ENCODE results near the gene SMYD3. TPM values are rescaled to one million over a fixed set of nuclear protein-coding genes. Genes with fewer than 3 reads are reported as not detected.

Gene SMYD3
- total and polyA plus RNA-seq, 2 experiments from 2014 or later = 30.8 to 68.5 TPM

GRCh38 chr1:246281639-246282038 lies 225.4 kb downstream of the SMYD3 start:
- Histone ChIP-seq H3K79me2 (no peaks in the 10 kb centered on the region), H2AFZ (no peak overlapping the region), H3K4me1 (ENCODE audit: insufficient read depth) (peaks cover 15% of the 10 kb centered on the region), H3K9me2 (replicated peaks; ENCODE audit: insufficient read depth) (no peaks in the 10 kb centered on the region), H3K27ac (peak overlapping the region; percentile 40), H3K4me2 (peak overlapping the region; percentile 23), H3K4me3 (no peak overlapping the region), H4K20me1 (ENCODE audit: insufficient read depth, poor library complexity, severe bottlenecking) (no peaks in the 10 kb centered on the region), H3K27me3 (no peaks in the 10 kb centered on the region), H3K36me3 (replicated peaks; ENCODE audit: insufficient read depth, low read depth) (no peaks in the 10 kb centered on the region), H3K9me3 (ENCODE audit: low read depth) (no peaks in the 10 kb centered on the region)
- DNase-seq (ENCODE audit: low spot score) = no peak
- no peak for TF ChIP-seq EZH2phosphoT487 (IDR thresholded peaks at IDR 0.05; ENCODE audit: low read depth, severe bottlenecking, unreplicated experiment)
- no peak for TF ChIP-seq EZH2 (IDR thresholded peaks at IDR 0.05; ENCODE audit: borderline replicate concordance)
- no peak for TF ChIP-seq CTCF (IDR thresholded peaks at IDR 0.05; ENCODE audit: poor library complexity)
- 47% methylated on average over 1 of the region's 1 CpG for WGBS (ENCODE audit: low lambda C conversion rate, missing lambda C conversion rate)

GRCh38 chr1:246281195-246281594 lies 225.9 kb downstream of the SMYD3 start:
- Histone ChIP-seq H3K4me1 (ENCODE audit: insufficient read depth) (peaks cover 15% of the 10 kb centered on the region), H4K20me1 (ENCODE audit: insufficient read depth, poor library complexity, severe bottlenecking) (no peaks in the 10 kb centered on the region), H3K27ac (peak overlapping the region; percentile 40), H3K4me2 (no peak overlapping the region), H3K9me2 (replicated peaks; ENCODE audit: insufficient read depth) (no peaks in the 10 kb centered on the region), H2AFZ (no peak overlapping the region), H3K9me3 (ENCODE audit: low read depth) (no peaks in the 10 kb centered on the region), H3K36me3 (replicated peaks; ENCODE audit: insufficient read depth, low read depth) (no peaks in the 10 kb centered on the region), H3K79me2 (no peaks in the 10 kb centered on the region), H3K4me3 (no peak overlapping the region), H3K27me3 (no peaks in the 10 kb centered on the region)
- no peak for DNase-seq (ENCODE audit: low spot score)
- no peak for TF ChIP-seq EZH2phosphoT487 (IDR thresholded peaks at IDR 0.05; ENCODE audit: low read depth, severe bottlenecking, unreplicated experiment)
- TF ChIP-seq CTCF (IDR thresholded peaks at IDR 0.05; ENCODE audit: poor library complexity) = no peak
- TF ChIP-seq EZH2 (IDR thresholded peaks at IDR 0.05; ENCODE audit: borderline replicate concordance) = no peak
- WGBS (ENCODE audit: low lambda C conversion rate, missing lambda C conversion rate) = 94% methylated on average over 4 of the region's 4 CpGs

GRCh38 chr1:246280551-246280950 lies 226.5 kb downstream of the SMYD3 start:
- H3K36me3 ChIP-seq (replicated peaks; ENCODE audit: insufficient read depth, low read depth) = no peaks in the 10 kb centered on the region
- no peaks in the 10 kb centered on the region for H4K20me1 ChIP-seq (ENCODE audit: insufficient read depth, poor library complexity, severe bottlenecking)
- 81% methylated on average over 3 of the region's 3 CpGs for WGBS (ENCODE audit: low lambda C conversion rate, missing lambda C conversion rate)
- H3K9me2 ChIP-seq (replicated peaks; ENCODE audit: insufficient read depth) = no peaks in the 10 kb centered on the region
- DNase-seq (ENCODE audit: low spot score) = peak; percentile 41
- H2AFZ ChIP-seq = no peak overlapping the region
- no peaks in the 10 kb centered on the region for H3K9me3 ChIP-seq (ENCODE audit: low read depth)
- no peaks in the 10 kb centered on the region for H3K79me2 ChIP-seq
- no peak overlapping the region for H3K27ac ChIP-seq
- H3K27me3 ChIP-seq = no peaks in the 10 kb centered on the region
- peak; percentile 52 for TF ChIP-seq CTCF (IDR thresholded peaks at IDR 0.05; ENCODE audit: poor library complexity)
- no peak for TF ChIP-seq EZH2phosphoT487 (IDR thresholded peaks at IDR 0.05; ENCODE audit: low read depth, severe bottlenecking, unreplicated experiment)
- no peak overlapping the region for H3K4me3 ChIP-seq
- H3K4me2 ChIP-seq = no peak overlapping the region
- H3K4me1 ChIP-seq (ENCODE audit: insufficient read depth) = peaks cover 15% of the 10 kb centered on the region

- no peak overlapping the region for H3K4me3 ChIP-seq
- WGBS (ENCODE audit: low lambda C conversion rate, missing lambda C conversion rate) = 98% methylated on average over 5 of the region's 5 CpGs
These were observed 227.7 kb downstream of the SMYD3 start for GRCh38 chr1:246279402-246279801.

More at GRCh38 chr1:246279402-246279801, 227.7 kb downstream of the SMYD3 start:
- Histone ChIP-seq H3K27ac (no peak overlapping the region), H3K4me2 (no peak overlapping the region), H3K4me1 (ENCODE audit: insufficient read depth) (peaks cover 15% of the 10 kb centered on the region), H3K27me3 (no peaks in the 10 kb centered on the region), H4K20me1 (ENCODE audit: insufficient read depth, poor library complexity, severe bottlenecking) (no peaks in the 10 kb centered on the region), H3K36me3 (replicated peaks; ENCODE audit: insufficient read depth, low read depth) (no peaks in the 10 kb centered on the region), H3K9me3 (ENCODE audit: low read depth) (no peaks in the 10 kb centered on the region), H3K79me2 (no peaks in the 10 kb centered on the region), H3K9me2 (replicated peaks; ENCODE audit: insufficient read depth) (no peaks in the 10 kb centered on the region), H2AFZ (no peak overlapping the region)
- no peak for TF ChIP-seq EZH2 (IDR thresholded peaks at IDR 0.05; ENCODE audit: borderline replicate concordance)
- no peak for DNase-seq (ENCODE audit: low spot score)

All from hepatocyte (in vitro differentiated cells).